GM18526 (cell line): Measurements from ENCODE around the gene PITX3.

Experiments
- POLR2A ChIP-seq: IDR thresholded peaks from 3 replicates; pipeline ENCODE4 v1.6.1; 2011; ENCODE audit not compliant: insufficient read length; ENCODE audit errors: extremely low read depth

PITX3 gene

GRCh38 chr10:102220612-102221011 is 20.7 kb downstream of the PITX3 start:
- TF ChIP-seq POLR2A: no peak

DNA sequence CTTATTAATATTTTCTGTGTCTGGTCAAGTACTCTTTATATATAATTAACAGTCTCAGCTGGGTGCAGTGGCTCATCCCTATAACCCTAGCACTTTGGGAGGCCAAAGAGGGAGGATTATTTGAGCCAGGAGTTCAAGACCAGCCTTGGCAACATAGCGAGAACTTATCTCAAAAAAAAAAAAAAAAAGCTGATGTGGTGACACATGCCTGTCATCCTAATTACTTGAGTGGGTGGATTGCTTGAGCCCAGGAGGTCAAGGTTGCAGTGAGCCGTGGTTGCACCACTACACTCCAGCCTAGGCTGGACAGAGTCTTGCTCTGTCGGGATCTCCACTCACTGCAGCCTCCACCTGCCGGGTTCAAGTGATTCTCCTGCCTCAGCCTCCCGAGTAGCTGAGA is 21.9 kb downstream of the PITX3 start:
- no peak for TF ChIP-seq POLR2A

DNA sequence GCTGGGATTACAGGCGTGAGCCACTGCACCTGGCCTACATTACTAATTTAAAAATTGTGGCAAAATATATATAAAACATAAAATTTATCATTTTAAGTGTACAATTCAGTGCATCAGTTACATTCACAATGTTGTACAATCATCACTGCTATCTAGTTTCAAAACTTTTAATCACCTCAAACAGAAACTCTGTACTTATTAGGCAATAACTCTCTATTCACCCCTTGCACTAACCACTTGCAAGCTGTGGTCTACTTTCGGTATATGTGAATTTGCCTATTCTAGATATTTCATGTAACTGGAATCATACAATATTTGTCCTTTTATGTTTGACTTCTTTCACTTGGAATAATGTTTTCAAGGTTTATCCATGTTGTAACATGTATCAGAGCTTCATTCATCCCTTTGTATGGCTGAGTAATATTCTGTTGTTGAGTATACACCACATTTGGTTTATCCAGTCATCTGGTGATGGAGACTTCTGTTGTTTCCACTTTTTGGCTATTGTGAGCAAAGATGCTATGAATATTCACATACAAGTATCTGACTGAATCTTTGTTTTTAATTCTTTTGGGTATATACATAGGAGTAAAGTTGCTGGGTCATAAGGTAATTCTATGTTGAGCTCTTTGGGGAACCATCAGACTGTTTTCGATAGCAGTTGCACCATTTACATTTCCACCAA is 29.6 kb downstream of the PITX3 start:
- TF ChIP-seq POLR2A: no peak

GRCh38 chr10:102208311-102209035 is 32.8 kb downstream of the PITX3 start:
- TF ChIP-seq POLR2A: no peak

GRCh38 chr10:102202386-102202785 is 38.9 kb downstream of the PITX3 start:
- no peak for TF ChIP-seq POLR2A

- TF ChIP-seq POLR2A: no peak
Measured at GRCh38 chr10:102200751-102201640, 40.3 kb downstream of the PITX3 start.

GRCh38 chr10:102198027-102198426 is 43.3 kb downstream of the PITX3 start:
- TF ChIP-seq POLR2A: no peak

DNA sequence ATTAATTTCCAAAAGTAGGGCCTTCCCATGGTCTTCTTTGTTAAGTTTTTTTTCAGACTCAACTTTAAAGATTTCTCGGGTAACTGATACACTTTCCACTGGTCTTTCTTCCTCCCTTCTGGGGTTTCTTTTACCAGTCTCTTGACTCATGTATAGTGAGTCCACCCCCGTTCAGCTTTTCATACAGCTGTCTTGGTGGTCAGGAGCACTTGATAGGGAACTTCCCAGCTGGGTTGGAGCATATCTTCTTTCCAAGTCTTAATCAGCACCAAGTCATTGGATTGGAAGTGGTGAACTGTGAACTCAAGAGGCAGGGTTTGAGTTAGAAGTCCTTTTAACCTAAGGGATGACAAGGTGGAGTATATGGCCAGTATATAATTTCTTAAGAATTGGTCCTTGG is 44.4 kb downstream of the PITX3 start:
- TF ChIP-seq POLR2A: no peak

- TF ChIP-seq POLR2A: no peak
Measured at GRCh38 chr10:102195296-102195870, 45.9 kb downstream of the PITX3 start.

GRCh38 chr10:102191956-102192355 is 49.4 kb downstream of the PITX3 start:
- TF ChIP-seq POLR2A: no peak

- no peak for TF ChIP-seq POLR2A
Measured at GRCh38 chr10:102188298-102188940, 52.9 kb downstream of the PITX3 start.

DNA sequence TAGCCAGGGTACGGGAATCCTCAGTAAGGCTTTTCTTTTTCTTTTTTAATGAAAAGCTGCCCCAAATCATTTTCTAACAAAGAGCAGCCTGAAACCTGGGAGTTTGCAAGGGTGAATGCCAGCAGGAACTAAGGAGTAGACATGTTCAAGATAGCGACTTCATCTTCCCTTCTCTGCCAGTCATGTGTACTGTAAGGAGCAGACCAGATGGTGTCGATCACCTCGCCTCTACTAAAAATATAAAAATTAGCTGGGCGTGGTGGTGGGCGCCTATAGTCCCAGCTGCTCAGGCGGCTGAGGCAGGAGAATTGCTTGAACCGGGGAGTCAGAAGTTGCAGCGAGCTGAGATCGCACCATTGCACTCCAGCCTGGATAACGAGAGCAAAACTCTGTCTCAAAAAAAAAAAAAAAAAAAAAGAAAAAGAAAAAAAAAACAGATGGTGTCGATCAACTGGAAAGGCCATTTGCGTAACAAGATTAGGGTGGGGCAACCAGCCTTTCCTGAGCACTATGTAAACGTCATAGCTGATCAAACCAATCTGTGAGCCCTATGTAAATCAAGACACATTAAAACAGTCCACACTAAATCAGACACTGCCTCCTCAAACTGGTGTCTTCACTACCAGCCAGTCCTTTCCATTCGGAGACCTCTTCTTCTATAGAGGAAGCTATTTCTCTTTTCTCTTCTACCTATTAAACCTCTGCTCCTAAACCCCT is 55.3 kb downstream of the PITX3 start:
- TF ChIP-seq POLR2A: no peak

DNA sequence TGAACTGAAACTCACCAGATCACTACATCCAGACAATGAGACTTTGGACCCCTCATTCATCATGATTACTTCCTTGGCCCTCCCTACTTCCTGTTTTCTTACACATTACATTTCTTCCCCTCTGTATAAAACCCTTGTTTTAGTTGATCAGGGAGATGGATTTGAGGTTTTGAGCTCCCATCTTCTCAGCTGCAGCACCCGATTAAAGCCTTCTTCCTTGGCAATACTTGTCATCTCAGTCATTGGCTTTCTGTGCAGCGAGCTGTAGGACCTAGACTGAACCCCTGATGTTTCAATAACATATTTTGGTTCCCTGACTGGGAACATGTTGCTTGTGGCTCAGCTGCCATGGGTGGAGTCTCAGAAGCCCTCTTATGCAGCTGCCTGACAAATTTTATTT is 56.0 kb downstream of the PITX3 start:
- no peak for TF ChIP-seq POLR2A

DNA sequence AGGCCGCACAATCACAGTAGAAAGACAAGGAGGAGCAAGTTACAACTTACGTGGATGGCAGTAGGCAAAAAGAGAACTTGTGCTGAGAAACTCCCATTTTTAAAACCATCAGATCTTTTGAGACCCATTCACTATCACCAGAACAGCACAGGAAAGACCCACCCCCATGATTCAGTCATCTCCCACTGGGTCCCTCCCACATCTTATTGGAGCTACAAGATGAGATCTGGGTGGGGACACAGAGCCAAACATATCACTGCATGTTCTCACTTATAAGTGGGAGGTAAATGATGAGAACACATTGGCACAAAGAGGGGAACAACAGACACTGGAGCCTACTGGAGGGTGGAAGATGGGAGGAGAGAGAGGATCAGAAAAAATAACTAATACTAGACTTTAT is 56.7 kb downstream of the PITX3 start:
- TF ChIP-seq POLR2A: no peak
